SK-N-MC (cell line): Measurements from ENCODE around the gene FHIP1B.
"Not testable (repeated sequence)": the region's sequence is repeated elsewhere in the genome, so short reads cannot be mapped to it uniquely, and the experiment has no call there.

Experiments used
- DNase-seq: peaks from one replicate; pipeline ENCODE4 v3.0.0-alpha.2; 2011; ENCODE audit warnings: low read depth, low spot score
- H3K27ac ChIP-seq: fragments of 200-600 bp; sonication (generic); 2 replicates; pipeline ENCODE4 v1.5.1; 2016; ENCODE audit warnings: mixed run types
- H3K36me3 ChIP-seq: fragments of 200-600 bp; sonication (generic); 2 replicates; pipeline ENCODE4 v1.6.1; 2017; ENCODE audit warnings: antibody characterized with exemption, low read length, mixed read lengths; ENCODE audit not compliant: insufficient read depth
- H3K4me3 ChIP-seq: fragments of 200-600 bp; sonication (generic); 2 replicates; pipeline ENCODE4 v1.5.1; 2016
- H3K9ac ChIP-seq: fragments of 200-600 bp; sonication (generic); 2 replicates; pipeline ENCODE4 v1.8.0; 2017; ENCODE audit warnings: mixed run types, mixed read lengths; ENCODE audit not compliant: insufficient read length
- H3K9me3 ChIP-seq: fragments of 200-600 bp; sonication (generic); 2 replicates; pipeline ENCODE4 v1.6.1; 2017; ENCODE audit warnings: low read depth, mild to moderate bottlenecking, antibody characterized with exemption, low read length, moderate library complexity, mixed read lengths
- EZH2 ChIP-seq: fragments of 200-600 bp; sonication (generic); IDR thresholded peaks from one replicate; pipeline ENCODE4 v1.6.1; 2017; ENCODE audit warnings: antibody characterized with exemption
- FOXP2 ChIP-seq: optimal IDR thresholded peaks from 2 replicates; pipeline ENCODE3; 2011; ENCODE audit warnings: mild to moderate bottlenecking, moderate library complexity; ENCODE audit not compliant: insufficient read depth; ENCODE audit errors: extremely low read length, control extremely low read depth
- POLR2AphosphoS5 ChIP-seq: IDR thresholded peaks from 2 replicates; pipeline ENCODE4 v1.6.1; 2012; ENCODE audit warnings: mild to moderate bottlenecking, low read depth, low read length, borderline replicate concordance

Gene FHIP1B

DNA sequence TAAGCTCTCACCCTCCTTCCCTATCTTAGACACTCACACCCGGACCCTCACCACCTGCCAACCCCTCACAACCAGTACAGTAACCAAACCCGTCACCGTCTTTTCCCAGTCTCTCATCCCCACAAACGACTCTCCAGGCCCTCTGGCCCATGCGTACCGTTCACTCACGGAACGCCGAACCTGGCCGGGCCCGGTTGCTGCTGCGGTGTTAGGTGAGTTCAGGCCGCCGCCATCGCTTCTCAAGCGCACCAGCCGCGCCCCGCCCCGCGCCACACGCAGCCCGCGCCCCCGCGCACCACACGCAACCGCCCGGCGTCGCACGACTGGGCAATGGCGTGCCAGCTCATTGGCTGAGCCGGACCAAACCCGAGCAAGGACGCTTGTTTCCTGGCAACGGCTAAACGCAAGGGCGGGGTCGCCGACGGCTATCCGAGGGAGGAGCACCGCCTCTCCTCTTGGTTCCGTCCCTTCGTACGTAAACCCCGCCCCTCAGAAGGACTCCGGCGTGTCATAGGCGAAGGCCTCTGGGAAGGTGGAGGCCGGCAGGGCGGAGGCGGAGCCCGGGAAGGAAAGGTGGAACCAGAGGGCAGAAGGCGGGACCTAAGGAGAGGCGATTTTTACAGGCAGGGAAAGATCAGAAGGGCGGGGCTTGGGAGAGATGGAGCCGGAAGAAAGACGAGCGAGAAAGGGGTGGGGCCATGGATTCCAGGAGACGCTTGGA is at the start of gene FHIP1B:
Gene FHIP1B, minus strand, starts transcription at position 250 of the 721 bp plus-strand sequence. CDS start 10,120 bp downstream, outside the sequence.
- Histone ChIP-seq H3K4me3 (peak within 1 kb of the TSS; percentile 97), H3K9ac (peak within 1 kb of the TSS; percentile 88)

DNA sequence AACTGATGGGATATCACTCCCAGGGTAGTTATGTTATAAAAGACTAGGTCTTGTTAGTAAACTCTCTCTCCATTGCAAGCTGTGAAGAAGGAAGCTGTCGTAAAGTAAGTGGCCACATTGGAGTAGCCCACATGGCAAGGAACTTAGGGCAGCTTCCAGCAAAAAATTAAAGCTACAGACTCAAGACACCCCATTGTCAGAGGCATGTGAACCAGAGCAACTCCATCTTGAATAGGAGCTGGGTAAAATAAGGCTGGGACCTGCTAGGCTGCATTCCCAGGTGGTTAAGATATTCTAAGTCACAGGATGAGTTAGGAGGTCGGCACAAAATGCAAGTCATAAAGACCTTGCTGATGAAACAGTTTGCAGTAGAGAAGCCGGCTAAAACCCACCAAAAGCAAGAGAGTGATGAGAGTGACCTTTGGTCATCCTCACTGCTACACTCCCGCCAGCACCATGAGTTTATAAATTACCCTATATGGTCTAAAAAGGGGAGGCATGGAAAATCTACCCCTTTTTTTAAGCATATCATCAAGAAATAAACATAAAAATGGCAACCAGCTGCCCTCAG is 49.1 kb upstream of the FHIP1B start:
- Histone ChIP-seq H3K27ac (no peak overlapping the region), H3K9me3 (no peaks in the 10 kb centered on the region), H3K4me3 (no peak overlapping the region), H3K9ac (no peak overlapping the region), H3K36me3 (no peaks in the 10 kb centered on the region)
- DNase-seq, result no peak
- TF ChIP-seq FOXP2 (no peak), POLR2AphosphoS5 (no peak), EZH2 (no peak)

More for the DNA sequence above, at the start of gene FHIP1B:
- Histone ChIP-seq H3K9me3 (no peaks in the 10 kb centered on the region), H3K27ac (no peak within 1 kb of the TSS), H3K36me3 (no peaks in the 10 kb centered on the region)
- DNase-seq, result peak; percentile 95
- TF ChIP-seq FOXP2 (no peak), POLR2AphosphoS5 (peak; percentile 76), EZH2 (no peak)

DNA sequence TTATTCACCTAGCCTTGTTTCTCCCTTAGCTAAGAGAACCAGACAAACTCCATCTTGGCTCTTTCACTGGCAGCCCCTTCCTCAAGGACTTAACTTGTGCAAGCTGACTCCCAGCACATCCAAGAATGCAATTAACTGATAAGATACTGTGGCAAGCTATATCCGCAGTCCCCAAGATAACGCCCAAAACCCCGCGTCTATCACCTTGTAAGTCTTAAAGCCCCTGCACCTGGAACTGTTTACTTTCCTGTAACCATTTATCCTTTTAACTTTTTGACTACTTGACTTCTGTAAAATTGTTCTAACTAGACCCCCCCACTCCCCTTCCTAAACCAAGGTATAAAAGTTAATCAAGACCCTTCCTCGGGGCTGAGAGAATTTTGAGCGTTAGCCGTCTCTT is 46.4 kb upstream of the FHIP1B start:
- H3K9me3 ChIP-seq, DNase-seq, H3K9ac ChIP-seq, H3K36me3 ChIP-seq, H3K27ac ChIP-seq, H3K4me3 ChIP-seq: not testable (repeated sequence)

DNA sequence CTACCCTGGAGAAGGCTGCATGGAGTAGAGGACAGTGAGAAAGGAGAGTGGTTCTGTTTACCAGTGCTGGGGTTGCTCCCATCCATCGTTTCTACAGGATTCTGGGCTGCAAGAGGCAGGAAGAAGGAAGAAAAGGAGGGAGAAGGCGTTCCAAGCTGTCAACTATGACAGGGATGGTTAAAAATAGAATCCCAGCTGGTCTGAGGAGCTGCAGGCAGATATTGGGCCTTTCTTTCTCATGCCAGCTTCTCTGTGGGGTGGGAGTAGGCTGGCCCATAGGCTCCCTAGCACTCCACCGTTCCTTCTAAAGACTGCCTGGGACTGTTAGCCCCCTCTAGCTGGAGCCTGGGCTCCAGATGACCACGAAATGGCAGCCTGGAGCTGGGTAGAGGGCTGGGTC is 38.8 kb upstream of the FHIP1B start:
- no peak overlapping the region for H3K27ac ChIP-seq
- H3K9me3 ChIP-seq, result no peaks in the 10 kb centered on the region
- no peaks in the 10 kb centered on the region for H3K36me3 ChIP-seq
- no peak for TF ChIP-seq POLR2AphosphoS5
- no peak for TF ChIP-seq EZH2
- no peak for TF ChIP-seq FOXP2
- no peak overlapping the region for H3K9ac ChIP-seq
- no peak overlapping the region for H3K4me3 ChIP-seq
- no peak for DNase-seq

DNA sequence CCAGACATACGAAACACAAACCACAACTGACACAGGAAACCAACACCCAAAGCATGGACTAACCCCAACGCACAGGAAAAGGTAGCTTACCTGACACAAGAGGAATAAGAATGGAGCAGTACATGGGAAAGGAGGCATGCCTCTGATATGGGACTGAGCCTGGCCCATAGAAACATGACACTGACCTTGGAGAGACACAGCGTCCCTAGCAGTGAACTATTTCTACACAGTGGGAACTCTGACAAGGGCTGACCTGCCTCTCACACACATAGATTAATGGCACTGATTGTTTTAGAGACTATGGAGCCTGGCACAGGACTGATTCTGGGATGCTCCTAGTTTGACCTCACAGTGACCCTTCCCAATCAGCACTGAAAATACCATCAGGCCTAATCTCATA is 37.2 kb upstream of the FHIP1B start:
- Histone ChIP-seq H3K27ac (no peak overlapping the region), H3K9me3 (no peaks in the 10 kb centered on the region), H3K36me3 (no peaks in the 10 kb centered on the region), H3K9ac (no peak overlapping the region), H3K4me3 (no peak overlapping the region)
- no peak for DNase-seq
- TF ChIP-seq EZH2, result no peak
- TF ChIP-seq FOXP2, result no peak
- TF ChIP-seq POLR2AphosphoS5, result no peak

DNA sequence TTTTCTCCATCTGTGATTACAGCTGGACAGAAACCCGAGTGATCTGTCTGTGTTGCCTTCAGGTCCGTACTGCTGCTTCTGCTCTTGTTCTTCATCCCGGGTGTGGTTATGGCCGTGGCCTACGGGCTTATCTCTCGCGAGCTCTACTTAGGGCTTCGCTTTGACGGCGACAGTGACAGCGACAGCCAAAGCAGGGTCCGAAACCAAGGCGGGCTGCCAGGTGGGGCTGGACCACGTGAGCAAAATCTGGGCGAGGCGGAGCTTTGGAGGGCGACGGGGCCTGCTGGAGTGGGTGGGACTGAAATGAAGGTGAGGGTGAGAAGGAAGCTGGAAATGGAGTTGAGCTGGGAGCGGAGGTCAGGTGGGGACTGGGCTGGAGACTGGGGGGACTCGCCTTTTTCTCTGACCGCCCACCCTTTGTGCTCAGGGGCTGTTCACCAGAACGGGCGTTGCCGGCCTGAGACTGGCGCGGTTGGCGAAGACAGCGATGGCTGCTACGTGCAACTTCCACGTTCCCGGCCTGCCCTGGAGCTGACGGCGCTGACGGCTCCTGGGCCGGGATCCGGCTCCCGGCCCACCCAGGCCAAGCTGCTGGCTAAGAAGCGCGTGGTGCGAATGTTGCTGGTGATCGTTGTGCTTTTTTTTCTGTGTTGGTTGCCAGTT is 36.3 kb upstream of the FHIP1B start:
- Histone ChIP-seq H3K4me3 (no peak overlapping the region), H3K9ac (no peak overlapping the region), H3K9me3 (no peaks in the 10 kb centered on the region), H3K36me3 (no peaks in the 10 kb centered on the region), H3K27ac (no peak overlapping the region)
- no peak for TF ChIP-seq FOXP2
- no peak for TF ChIP-seq EZH2
- TF ChIP-seq POLR2AphosphoS5, result no peak
- DNase-seq, result no peak

DNA sequence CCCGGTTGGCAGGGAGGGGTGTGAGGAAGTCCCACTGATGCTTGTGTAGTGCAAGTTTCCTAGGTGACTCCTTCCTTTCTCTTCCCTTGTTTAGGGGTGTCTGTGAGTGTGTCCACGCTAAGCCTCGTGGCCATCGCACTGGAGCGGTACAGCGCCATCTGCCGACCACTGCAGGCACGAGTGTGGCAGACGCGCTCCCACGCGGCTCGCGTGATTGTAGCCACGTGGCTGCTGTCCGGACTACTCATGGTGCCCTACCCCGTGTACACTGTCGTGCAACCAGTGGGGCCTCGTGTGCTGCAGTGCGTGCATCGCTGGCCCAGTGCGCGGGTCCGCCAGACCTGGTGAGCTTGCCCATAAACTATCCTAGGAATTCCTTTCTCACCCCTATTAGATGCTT is 35.6 kb upstream of the FHIP1B start:
- no peak for DNase-seq
- Histone ChIP-seq H3K4me3 (no peak overlapping the region), H3K27ac (no peak overlapping the region), H3K9me3 (no peaks in the 10 kb centered on the region), H3K9ac (no peak overlapping the region), H3K36me3 (no peaks in the 10 kb centered on the region)
- no peak for TF ChIP-seq POLR2AphosphoS5

DNA sequence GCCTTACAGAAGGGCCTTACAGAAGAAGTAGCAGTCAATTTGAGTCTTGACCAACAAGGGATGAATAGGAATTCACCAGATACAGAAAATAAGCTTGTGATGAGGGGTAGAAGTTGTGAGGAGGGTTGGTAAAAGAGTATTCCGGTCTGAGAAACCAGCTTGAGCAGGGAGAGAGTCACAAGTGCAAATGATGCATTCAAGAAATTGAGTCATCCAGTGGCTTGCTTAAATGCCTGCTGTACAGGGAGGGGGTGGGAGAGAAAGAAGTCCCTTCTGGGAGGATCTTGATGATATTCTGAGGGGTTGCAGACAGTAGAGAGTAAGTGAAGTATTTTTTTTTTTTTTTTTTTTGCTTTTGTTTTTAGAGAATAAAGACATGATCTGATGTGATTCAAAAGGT is 34.4 kb upstream of the FHIP1B start:
- TF ChIP-seq POLR2AphosphoS5 (no peak), FOXP2 (no peak), EZH2 (no peak)
- Histone ChIP-seq H3K36me3 (no peaks in the 10 kb centered on the region), H3K9me3 (no peaks in the 10 kb centered on the region), H3K9ac (no peak overlapping the region), H3K4me3 (no peak overlapping the region), H3K27ac (no peak overlapping the region)
- DNase-seq, result no peak
